Thymus (tissue), 11 donors: ENCODE data around the gene ZNF782. TPM values are rescaled to one million over a fixed set of nuclear protein-coding genes. Genes with fewer than 3 reads are reported as not detected.
"Not testable (repeated sequence)": the region's sequence is repeated elsewhere in the genome, so short reads cannot be mapped to it uniquely, and the experiment has no call there.

Experiments
- DNase-seq, 9 donors: peaks; one replicate each; pipeline ENCODE4 v3.0.0-alpha.2; 2013; ENCODE audit warnings: low spot score in 9 of 9, low read depth in 6 of 9, missing footprints in 1 of 9
- H3K27ac ChIP-seq, 2 donors: one replicate each; pipeline ENCODE4 v1.5.1; 2013; ENCODE audit warnings: control low read depth in 1 of 2, low read depth in 1 of 2, low read length in 1 of 2, mild to moderate bottlenecking in 1 of 2, moderate library complexity in 1 of 2
- H3K27me3 ChIP-seq, 2 donors: one replicate each; pipeline ENCODE4 v1.5.1; 2013; ENCODE audit warnings: low read length in 1 of 2; ENCODE audit not compliant: control insufficient read depth in 2 of 2, insufficient read depth in 1 of 2
- H3K36me3 ChIP-seq, 2 donors: one replicate each; pipeline ENCODE4 v1.5.1; 2013; ENCODE audit warnings: low read length in 1 of 2, mild to moderate bottlenecking in 1 of 2, moderate library complexity in 1 of 2; ENCODE audit not compliant: control insufficient read depth in 2 of 2, insufficient read depth in 2 of 2
- H3K4me1 ChIP-seq, 2 donors: one replicate each; pipeline ENCODE4 v1.5.1; 2013; ENCODE audit warnings: low read length in 2 of 2; ENCODE audit not compliant: control insufficient read depth in 2 of 2, insufficient read depth in 2 of 2
- H3K4me3 ChIP-seq, 2 donors: one replicate each; pipeline ENCODE4 v1.5.1; 2013; ENCODE audit warnings: low read length in 2 of 2, control low read depth in 1 of 2, mild to moderate bottlenecking in 1 of 2
- H3K9me3 ChIP-seq, 2 donors: one replicate each; pipeline ENCODE4 v1.5.1; 2013; ENCODE audit warnings: low read length in 1 of 2, mild to moderate bottlenecking in 1 of 2; ENCODE audit not compliant: control insufficient read depth in 2 of 2, insufficient read depth in 1 of 2
- WGBS: extraction: QIAGEN DNeasy Blood & Tissue Kit; methylation state at CpG from one replicate; pipeline ENCODE4 v1.1.7; 2013; 5-methylcytosine and 5-hydroxymethylcytosine counted together
- polyA plus RNA-seq: library from polyadenylated mRNA; stranded (reverse); fragments of 200-250 nt; gene quantifications from one replicate; pipeline ENCODE4 v1.2.3, GENCODE V29; 2013
- total RNA-seq: library from RNA; stranded (reverse); fragments of 120-200 nt; gene quantifications from one replicate; pipeline ENCODE4 v1.2.4, GENCODE V29; 2013
- donor health status: healthy.

The ZNF782 gene
- total and polyA plus RNA-seq, 2 donors = 2.8 to 5.2 TPM

DNA sequence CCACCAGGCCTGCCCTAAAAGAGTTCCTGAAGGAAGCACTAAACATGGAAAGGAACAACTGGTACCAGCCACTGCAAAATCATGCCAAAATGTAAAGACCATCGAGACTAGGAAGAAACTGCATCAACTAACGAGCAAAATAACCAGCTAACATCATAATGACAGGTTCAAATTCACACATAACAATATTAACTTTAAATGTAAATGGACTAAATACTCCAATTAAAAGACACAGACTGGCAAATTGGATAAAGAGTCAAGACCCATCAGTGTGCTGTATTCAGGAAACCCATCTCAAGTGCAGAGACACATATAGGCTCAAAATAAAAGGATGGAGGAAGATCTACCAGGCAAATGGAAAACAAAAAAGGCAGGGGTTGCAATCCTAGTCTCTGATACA lies 55.4 kb downstream of the ZNF782 start:
- H3K27me3 ChIP-seq, H3K4me3 ChIP-seq, H3K27ac ChIP-seq, H3K36me3 ChIP-seq, DNase-seq, H3K4me1 ChIP-seq: not testable (repeated sequence)
- peaks cover 6 to 19% of the 10 kb centered on the region in 2 donors for H3K9me3 ChIP-seq
- whole genome bisulfite sequencing = 100% methylated on average over 1 of the region's 2 CpGs

GRCh38 chr9:96784021-96784420 lies 70.3 kb downstream of the ZNF782 start:
- H3K36me3 ChIP-seq = no peaks in the 10 kb centered on the region
- H3K9me3 ChIP-seq = peaks cover 0 to 1% of the 10 kb centered on the region in 2 donors
- H3K27me3 ChIP-seq = no peaks in the 10 kb centered on the region
- H3K4me1 ChIP-seq = no peaks in the 10 kb centered on the region
- 98% methylated on average over 3 of the region's 3 CpGs for WGBS
- no peak overlapping the region for H3K27ac ChIP-seq
- DNase-seq = no peak
- no peak overlapping the region for H3K4me3 ChIP-seq

DNA sequence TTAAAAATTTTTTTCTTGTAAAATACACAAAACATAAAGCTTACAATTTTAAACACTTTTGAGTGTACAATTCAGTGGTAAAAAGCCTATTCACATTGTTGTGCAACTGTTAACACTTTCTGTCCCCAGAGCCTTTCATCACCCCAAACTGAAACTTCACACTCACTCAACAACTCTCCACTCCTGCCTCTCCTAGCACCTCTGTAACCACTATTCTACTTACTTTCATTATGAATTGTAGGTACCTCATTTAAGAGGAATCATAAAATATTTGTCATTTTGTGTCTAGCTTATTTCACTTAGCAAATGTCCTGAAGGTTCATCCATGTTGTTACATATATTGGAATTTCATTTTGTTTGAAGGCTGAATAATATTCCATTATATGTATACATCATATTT lies 72.1 kb downstream of the ZNF782 start:
- H3K27me3 ChIP-seq = no peaks in the 10 kb centered on the region
- no peak for DNase-seq
- H3K4me1 ChIP-seq = peaks cover 0 to 1% of the 10 kb centered on the region in 2 donors
- H3K4me3 ChIP-seq = no peak overlapping the region
- H3K36me3 ChIP-seq = no peaks in the 10 kb centered on the region
- peaks cover 0 to 1% of the 10 kb centered on the region in 2 donors for H3K9me3 ChIP-seq
- H3K27ac ChIP-seq = no peak overlapping the region

- H3K27ac ChIP-seq = no peak overlapping the region
- 94% methylated on average over 3 of the region's 3 CpGs for WGBS
- H3K27me3 ChIP-seq = no peaks in the 10 kb centered on the region
- H3K4me3 ChIP-seq = no peak overlapping the region
- H3K9me3 ChIP-seq = peaks cover 0 to 1% of the 10 kb centered on the region in 2 donors
- peaks cover 3 to 7% of the 10 kb centered on the region in 2 donors for H3K4me1 ChIP-seq
- H3K36me3 ChIP-seq = no peaks in the 10 kb centered on the region
- DNase-seq = no peak
These were observed 72.8 kb downstream of the ZNF782 start for GRCh38 chr9:96781552-96781951.

GRCh38 chr9:96779089-96779488 lies 75.2 kb downstream of the ZNF782 start:
- WGBS = 69% methylated on average over 2 of the region's 2 CpGs
- DNase-seq = no peak
- Histone ChIP-seq H3K4me1 (peaks cover 3 to 7% of the 10 kb centered on the region in 2 donors), H3K4me3 (no peak overlapping the region), H3K27me3 (no peaks in the 10 kb centered on the region), H3K27ac (no peak overlapping the region), H3K36me3 (peaks cover 9 to 15% of the 10 kb centered on the region in 2 donors), H3K9me3 (no peaks in the 10 kb centered on the region)

- WGBS = 6% methylated on average over 23 of the region's 23 CpGs
These were observed 76.9 kb downstream of the ZNF782 start for GRCh38 chr9:96777426-96777864.

DNA sequence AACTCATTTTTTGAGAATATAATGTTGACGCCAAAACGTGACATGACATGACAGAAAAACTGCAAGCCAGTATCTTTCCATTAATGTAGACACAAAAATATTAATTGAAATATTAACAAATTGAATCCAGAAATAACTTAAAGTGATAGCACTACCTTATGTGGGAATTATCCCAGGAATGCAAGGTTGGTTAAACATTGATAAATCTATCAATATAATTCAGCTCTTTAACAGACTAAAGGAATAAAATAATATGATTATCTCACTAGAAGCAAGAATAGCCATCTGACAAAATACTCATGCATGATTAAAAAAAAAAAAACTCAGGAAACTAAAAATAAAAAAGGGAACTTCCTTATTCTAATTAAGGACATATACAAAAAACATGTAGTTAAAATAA lies 83.2 kb downstream of the ZNF782 start:
- Histone ChIP-seq H3K27me3 (no peaks in the 10 kb centered on the region), H3K4me1 (no peaks in the 10 kb centered on the region), H3K4me3 (no peak overlapping the region), H3K36me3 (peaks cover 18 to 40% of the 10 kb centered on the region in 2 donors), H3K27ac (no peak overlapping the region), H3K9me3 (peaks cover 0 to 7% of the 10 kb centered on the region in 2 donors)
- no peak for DNase-seq
- WGBS = 71% methylated on average over 2 of the region's 2 CpGs

More at GRCh38 chr9:96777426-96777864, 76.9 kb downstream of the ZNF782 start:
- peak in 3 of 9 donors; percentile 1 to 27 (median 10) for DNase-seq
- H3K4me3 ChIP-seq = peak overlapping the region; percentile 87 to 92
- no peaks in the 10 kb centered on the region for H3K27me3 ChIP-seq
- peaks cover 3 to 7% of the 10 kb centered on the region in 2 donors for H3K4me1 ChIP-seq
- peak overlapping the region; percentile 83 to 86 for H3K27ac ChIP-seq
- no peaks in the 10 kb centered on the region for H3K9me3 ChIP-seq
- H3K36me3 ChIP-seq = peaks cover 9 to 22% of the 10 kb centered on the region in 2 donors

GRCh38 chr9:96769989-96770388 lies 84.3 kb downstream of the ZNF782 start:
- H3K36me3 ChIP-seq = peaks cover 15 to 35% of the 10 kb centered on the region in 2 donors
- DNase-seq = no peak
- WGBS = over 99% methylated on average over 6 of the region's 6 CpGs
- peaks cover 0 to 7% of the 10 kb centered on the region in 2 donors for H3K9me3 ChIP-seq
- H3K27me3 ChIP-seq = no peaks in the 10 kb centered on the region
- H3K27ac ChIP-seq = no peak overlapping the region
- H3K4me3 ChIP-seq = no peak overlapping the region
- H3K4me1 ChIP-seq = no peaks in the 10 kb centered on the region
